Measurements from ENCODE around the gene TNRC6A.
"Not testable (repeated sequence)": the region's sequence is repeated elsewhere in the genome, so short reads cannot be mapped to it uniquely, and the experiment has no call there.

The TNRC6A gene

DNA sequence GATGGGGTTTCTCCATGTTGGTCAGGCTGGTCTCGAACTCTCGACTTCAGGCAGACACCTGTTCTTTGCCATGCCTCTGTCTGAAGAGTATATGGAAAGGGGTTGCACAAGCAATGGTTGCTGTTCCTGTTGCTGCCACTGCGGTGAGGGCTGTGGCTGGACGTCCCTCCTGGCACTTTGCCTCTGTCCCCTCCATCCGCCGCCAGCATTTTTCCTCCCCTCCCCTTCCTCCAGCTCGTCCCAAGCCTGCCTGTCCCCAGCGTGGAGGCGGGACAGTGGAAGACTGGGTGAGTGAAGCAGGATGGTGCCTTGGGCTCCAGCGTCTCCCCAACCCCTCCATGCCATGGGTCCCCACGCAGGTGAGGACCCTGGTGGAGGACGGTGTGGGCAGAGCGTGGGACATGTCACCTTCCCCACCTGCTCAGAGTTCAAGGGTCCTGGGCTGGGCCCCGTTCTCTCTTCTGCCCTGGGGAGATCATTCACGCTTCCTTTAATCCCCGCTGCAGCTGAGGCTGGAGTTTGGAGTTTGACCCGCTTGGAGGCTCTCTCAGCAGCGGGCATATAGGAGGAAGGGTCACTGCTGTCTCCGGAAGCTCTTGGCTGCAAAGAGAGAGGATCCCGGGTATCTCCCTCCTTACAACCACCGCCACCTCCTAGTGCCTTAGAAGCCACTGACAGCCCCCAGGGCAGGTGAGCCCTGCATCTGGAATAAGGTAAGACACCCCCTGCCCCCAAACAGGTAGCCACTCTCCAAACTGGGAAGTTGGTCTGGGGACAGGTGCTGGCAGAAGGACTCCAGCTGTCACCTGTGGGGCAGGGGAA, 116.5 kb downstream of the TNRC6A start, which contains the start of gene SLC5A11:
Gene SLC5A11, plus strand, starts transcription at position 238 of the 822 bp plus-strand sequence. CDS start 12,681 bp downstream, outside the sequence.
- no peak for DNase-seq (ENCODE audit: low read depth in 2 of 2)

DNA sequence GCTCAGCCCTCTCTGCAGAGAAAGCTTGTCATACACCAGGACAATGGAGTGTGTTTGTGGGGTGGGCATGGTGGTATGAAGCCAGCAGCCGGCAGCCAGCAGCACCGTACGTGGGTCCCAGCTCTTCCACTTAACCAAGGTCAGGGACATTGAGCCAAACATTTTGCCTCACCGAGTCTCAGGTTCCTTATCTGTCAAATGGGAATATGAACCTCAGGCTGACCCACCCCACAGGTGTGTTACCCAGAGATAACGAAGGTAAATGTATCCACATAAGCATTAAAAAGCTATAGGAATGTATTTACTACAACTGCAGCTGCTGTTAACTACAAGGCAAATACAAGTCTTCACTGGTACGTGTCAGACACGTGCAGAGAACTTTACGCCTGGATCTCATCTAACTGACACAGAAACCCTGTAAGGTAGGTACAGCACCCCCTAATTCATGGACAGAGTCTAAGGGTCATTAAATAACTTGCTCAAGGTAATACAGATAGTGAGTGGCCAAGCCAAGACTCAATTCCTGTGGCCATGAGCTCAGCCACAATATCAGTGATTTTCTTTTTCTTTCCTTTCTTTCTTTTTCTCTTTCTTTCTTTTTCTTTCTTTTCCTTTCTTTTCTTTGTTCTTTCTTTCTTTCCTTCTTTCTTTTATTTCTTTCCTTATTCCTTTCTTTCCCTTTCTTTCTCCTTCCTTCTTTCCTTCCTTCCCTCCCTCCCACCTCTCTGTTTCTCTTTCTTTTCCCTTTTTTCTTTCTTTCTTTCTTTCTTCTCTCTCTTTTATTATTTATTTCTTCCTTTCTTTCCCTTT, 117.3 kb downstream of the TNRC6A start:
- no peak for DNase-seq (ENCODE audit: low read depth in 2 of 2)

- no peak for DNase-seq (ENCODE audit: low read depth in 2 of 2)
Observed at GRCh38 chr16:24847358-24847664, 117.9 kb downstream of the TNRC6A start.

GRCh38 chr16:24848065-24848464, 118.6 kb downstream of the TNRC6A start:
- peak in 1 of 2 experiments; percentile 21 for DNase-seq (ENCODE audit: low read depth in 2 of 2)

DNA sequence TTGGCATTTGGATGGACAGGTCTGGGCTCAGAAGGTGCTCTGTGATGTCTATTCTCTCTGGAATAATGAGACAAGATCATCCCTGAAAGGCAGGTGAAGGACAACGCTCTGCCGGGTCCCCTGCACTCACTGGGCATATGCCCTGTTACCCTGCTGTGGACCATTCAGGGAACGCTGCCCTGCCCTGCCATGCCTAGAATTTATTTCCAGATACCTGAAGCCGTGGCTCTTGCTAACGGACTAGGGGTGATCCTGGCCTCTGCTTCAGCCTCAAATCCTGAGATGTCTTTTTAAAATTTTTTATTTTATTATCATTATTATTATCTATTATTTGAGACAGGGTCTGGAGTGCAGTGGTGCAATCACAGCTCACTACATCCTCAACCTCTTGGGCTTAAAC, 120.2 kb downstream of the TNRC6A start:
- DNase-seq (ENCODE audit: low read depth in 2 of 2): no peak

- no peak for DNase-seq (ENCODE audit: low read depth in 2 of 2)
Observed at GRCh38 chr16:24850289-24850938, 121.0 kb downstream of the TNRC6A start.

DNA sequence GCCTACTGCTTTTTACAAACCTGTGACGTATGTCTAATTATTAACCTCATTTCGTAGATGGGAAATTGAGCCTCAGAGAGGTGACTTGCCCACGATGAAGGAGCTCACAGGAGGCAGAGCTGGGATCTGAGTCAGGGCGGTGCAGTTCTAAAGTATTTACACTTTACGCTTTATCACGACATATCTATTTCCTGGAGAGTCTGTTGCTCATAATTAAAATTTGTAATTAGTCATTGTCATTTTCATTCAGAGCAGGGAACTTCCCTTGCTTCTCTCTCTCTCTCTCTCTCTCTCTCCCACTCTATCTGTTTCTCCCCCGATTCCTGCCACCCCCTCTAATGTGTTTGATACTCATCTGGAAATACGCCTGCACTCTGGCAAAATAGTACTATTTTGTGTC, 122.2 kb downstream of the TNRC6A start:
- no peak for DNase-seq (ENCODE audit: low read depth in 2 of 2)

- DNase-seq (ENCODE audit: low read depth in 2 of 2): no peak
Observed at GRCh38 chr16:24852281-24852721, 122.8 kb downstream of the TNRC6A start.

- no peak for DNase-seq (ENCODE audit: low read depth in 2 of 2)
Observed at GRCh38 chr16:24853169-24853824, 123.8 kb downstream of the TNRC6A start.

DNA sequence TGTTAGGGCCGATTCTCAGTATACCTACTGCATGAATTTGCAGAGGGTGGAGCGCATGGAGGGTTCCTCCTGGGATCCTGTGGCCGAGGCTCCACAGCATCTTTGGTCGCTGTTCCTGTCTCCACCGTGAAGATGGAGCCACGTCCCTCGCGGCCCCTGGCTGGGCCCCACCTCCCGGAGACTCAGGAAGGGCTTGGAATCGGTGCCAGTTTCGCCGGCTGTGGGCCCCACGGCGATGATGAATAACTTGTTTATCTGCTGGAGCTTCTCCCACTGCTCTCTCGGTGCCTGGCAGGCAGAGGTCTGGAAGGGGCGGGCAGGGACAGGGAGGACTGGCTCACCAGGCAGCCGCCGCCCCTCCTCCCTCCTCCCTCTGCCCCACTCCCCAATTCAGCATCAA, 124.4 kb downstream of the TNRC6A start:
- DNase-seq (ENCODE audit: low read depth in 2 of 2): no peak

DNA sequence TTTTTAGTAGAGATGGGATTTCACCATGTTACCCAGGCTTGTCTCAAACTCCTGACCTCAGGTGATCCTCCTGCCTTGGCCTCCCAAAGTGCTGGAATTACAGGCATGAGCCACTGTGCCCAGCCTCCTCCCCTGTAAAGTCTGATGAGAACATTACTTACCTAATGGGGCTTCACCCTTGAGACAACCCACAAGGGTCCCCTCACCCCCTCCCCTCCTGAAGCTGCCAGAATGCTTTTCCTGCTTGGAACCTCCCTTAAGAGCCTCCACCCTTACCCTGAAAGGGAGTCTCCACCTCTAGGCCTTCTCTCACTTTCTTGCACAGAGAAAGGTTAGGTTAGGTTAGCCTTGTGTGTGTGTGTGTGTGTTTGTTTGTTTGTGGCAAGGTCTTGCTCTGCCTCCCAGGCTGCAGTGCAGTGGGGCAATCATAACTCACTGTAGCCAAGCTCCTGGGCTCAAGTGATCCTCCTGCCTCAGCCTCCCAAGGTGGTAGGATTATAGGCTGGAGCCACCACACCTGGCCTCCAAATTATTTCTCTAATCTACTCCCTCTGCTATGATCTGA, 125.2 kb downstream of the TNRC6A start:
- DNase-seq (ENCODE audit: low read depth in 2 of 2): no peak

GRCh38 chr16:24855678-24856077, 126.2 kb downstream of the TNRC6A start:
- DNase-seq (ENCODE audit: low read depth in 2 of 2): no peak

DNA sequence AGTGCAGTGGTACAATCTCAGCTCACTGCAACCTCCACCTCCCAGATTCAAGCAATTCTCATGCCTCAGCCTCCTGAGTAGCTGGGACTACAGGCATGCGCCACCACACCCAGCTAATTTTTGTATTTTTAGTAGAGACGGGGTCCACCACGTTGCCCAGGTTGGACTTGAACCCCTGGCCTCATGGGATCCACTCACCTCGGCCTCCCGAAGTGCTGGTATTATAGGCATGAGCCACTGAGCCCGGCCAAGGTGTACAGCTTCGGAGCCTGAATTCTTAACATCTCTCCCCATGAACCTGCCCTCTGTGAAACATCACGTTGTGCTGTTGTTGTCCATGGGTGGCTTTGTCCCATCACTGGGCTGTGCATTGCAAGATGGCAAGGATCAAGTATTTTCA, 127.4 kb downstream of the TNRC6A start:
- DNase-seq (ENCODE audit: low read depth in 2 of 2): not testable (repeated sequence)

GRCh38 chr16:24858219-24859041, 129.0 kb downstream of the TNRC6A start:
- no peak for DNase-seq (ENCODE audit: low read depth in 2 of 2)

DNA sequence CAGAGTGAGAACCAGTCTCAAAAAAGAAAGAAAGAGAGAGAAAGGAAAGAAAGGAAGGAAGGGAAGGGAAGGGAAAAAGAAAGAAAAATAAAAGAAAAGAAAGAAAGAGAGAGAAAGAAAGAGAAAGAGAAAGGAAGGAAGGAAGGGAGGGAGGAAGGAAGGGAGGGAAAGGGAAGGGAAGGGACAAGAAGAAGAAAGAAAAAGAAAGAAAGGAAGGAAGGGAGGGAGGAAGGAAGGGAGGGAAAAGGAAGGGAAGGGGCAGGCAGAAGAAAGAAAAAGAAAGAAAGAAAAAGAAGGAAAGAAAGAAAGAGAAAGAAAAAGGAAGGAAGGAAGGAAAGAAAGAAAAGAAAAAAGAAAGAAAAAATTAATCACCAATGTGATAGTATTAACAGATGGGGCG, 132.0 kb downstream of the TNRC6A start:
- DNase-seq (ENCODE audit: low read depth in 2 of 2): no peak

- DNase-seq (ENCODE audit: low read depth in 2 of 2): no peak
Observed at GRCh38 chr16:24863582-24864437, 134.4 kb downstream of the TNRC6A start.

- no peak for DNase-seq (ENCODE audit: low read depth in 2 of 2)
Observed at GRCh38 chr16:24869033-24869432, 139.6 kb downstream of the TNRC6A start.

- no peak for DNase-seq (ENCODE audit: low read depth in 2 of 2)
Observed at GRCh38 chr16:24871891-24872290, 142.4 kb downstream of the TNRC6A start.

DNA sequence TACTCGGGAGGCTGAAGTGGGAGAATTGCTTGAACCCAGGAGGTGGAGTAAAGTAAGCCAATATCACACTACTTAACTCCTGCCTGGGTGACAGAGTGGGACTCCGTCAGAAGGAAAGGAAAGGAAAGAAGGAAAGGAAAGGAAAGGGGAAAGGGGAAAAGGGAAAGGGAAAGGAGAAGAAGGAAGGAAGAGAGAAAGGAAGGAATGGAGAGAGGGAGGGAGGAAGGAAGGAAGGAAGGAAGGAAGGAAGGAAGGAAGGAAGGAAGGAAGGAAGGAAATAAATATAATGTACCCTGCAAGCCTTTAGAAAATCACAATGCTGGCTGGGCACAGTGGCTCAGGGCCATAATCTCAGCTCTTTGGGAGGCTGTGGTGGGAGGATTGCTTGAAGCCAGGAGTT, 143.6 kb downstream of the TNRC6A start:
- no peak for DNase-seq (ENCODE audit: low read depth in 2 of 2)

DNA sequence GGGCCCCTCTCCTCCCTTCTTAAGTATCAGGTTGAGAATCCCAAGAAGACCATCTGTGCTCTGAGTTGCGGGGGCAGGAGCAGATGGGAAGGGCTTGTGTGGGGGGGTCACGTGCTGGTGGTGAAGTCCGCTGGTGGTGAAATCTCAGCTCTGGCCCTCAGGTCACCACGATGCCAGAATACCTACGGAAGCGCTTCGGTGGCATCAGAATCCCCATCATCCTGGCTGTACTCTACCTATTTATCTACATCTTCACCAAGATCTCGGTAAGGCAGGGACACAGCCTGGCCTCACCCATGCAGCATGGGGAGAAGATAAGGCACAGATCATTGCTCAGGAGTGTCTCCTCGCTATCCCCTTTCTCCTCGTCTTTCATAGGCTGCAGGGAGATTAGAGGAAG, 146.0 kb downstream of the TNRC6A start:
- DNase-seq (ENCODE audit: low read depth in 2 of 2): no peak
